Amniotic epithelial cell (primary cell): ENCODE data around the gene CEP112.
"Not testable (repeated sequence)": the region's sequence is repeated elsewhere in the genome, so short reads cannot be mapped to it uniquely, and the experiment has no call there.

Experiments
- DNase-seq: peaks from one replicate; pipeline ENCODE4 v3.0.0-alpha.2; 2010; ENCODE audit warnings: low read depth

The CEP112 gene

GRCh38 chr17:65885541-65886312 lies 306.2 kb downstream of the CEP112 start:
- DNase-seq: no peak

GRCh38 chr17:65876985-65877384 lies 314.9 kb downstream of the CEP112 start:
- no peak for DNase-seq

GRCh38 chr17:65868881-65869280 lies 323.1 kb downstream of the CEP112 start:
- no peak for DNase-seq

GRCh38 chr17:65867014-65867413 lies 324.9 kb downstream of the CEP112 start:
- DNase-seq: no peak

GRCh38 chr17:65865715-65866425 lies 326.1 kb downstream of the CEP112 start:
- no peak for DNase-seq

GRCh38 chr17:65864394-65864793 lies 327.5 kb downstream of the CEP112 start:
- DNase-seq: no peak

GRCh38 chr17:65857718-65858117 lies 334.2 kb downstream of the CEP112 start:
- no peak for DNase-seq

- DNase-seq: no peak
Measured at GRCh38 chr17:65856865-65857264, 335.1 kb downstream of the CEP112 start.

- no peak for DNase-seq
Measured at GRCh38 chr17:65855675-65856074, 336.3 kb downstream of the CEP112 start.

GRCh38 chr17:65855245-65855644 lies 336.7 kb downstream of the CEP112 start:
- DNase-seq: peak; percentile 24

GRCh38 chr17:65853816-65854215 lies 338.1 kb downstream of the CEP112 start:
- no peak for DNase-seq

GRCh38 chr17:65852911-65853310 lies 339.0 kb downstream of the CEP112 start:
- no peak for DNase-seq

GRCh38 chr17:65851965-65852736 lies 339.8 kb downstream of the CEP112 start:
- no peak for DNase-seq

GRCh38 chr17:65850486-65850885 lies 341.4 kb downstream of the CEP112 start:
- peak; percentile 7 for DNase-seq

- DNase-seq: no peak
Measured at GRCh38 chr17:65848751-65849150, 343.2 kb downstream of the CEP112 start.

- DNase-seq: no peak
Measured at GRCh38 chr17:65841089-65841488, 350.8 kb downstream of the CEP112 start.

GRCh38 chr17:65837232-65837631 lies 354.7 kb downstream of the CEP112 start:
- not testable (repeated sequence) for DNase-seq

- no peak for DNase-seq
Measured at GRCh38 chr17:65833214-65833613, 358.7 kb downstream of the CEP112 start.

GRCh38 chr17:65830356-65830755 lies 361.6 kb downstream of the CEP112 start:
- DNase-seq: no peak

- not testable (repeated sequence) for DNase-seq
Measured at GRCh38 chr17:65826577-65826976, 365.4 kb downstream of the CEP112 start.

- DNase-seq: no peak
Measured at GRCh38 chr17:65824901-65825300, 367.0 kb downstream of the CEP112 start.

- no peak for DNase-seq
Measured at GRCh38 chr17:65823713-65824112, 368.2 kb downstream of the CEP112 start.

GRCh38 chr17:65820811-65821210 lies 371.1 kb downstream of the CEP112 start:
- DNase-seq: no peak
